ENCODE results near the gene GREB1. TPM values are rescaled to one million over a fixed set of nuclear protein-coding genes. Genes with fewer than 3 reads are reported as not detected.

The GREB1 gene
- total and polyA plus RNA-seq, 12 donors: 2.2 to 26.2 (median 3.7) TPM

GRCh38 chr2:11592671-11593574 lies 59.1 kb downstream of the GREB1 start:
- intact Hi-C loops (cut with DNase I): no loop called here
- 93 to 95% (median 94%) methylated on average over 30 to 53 of the region's 53 CpGs for WGBS, 4 donors
- no peaks in the 10 kb centered on the region for H3K4me1 ChIP-seq (replicated peaks in 1 of 2)
- DNase-seq: no peak
- no peaks in the 10 kb centered on the region for H3K27me3 ChIP-seq
- no peaks in the 10 kb centered on the region for H3K36me3 ChIP-seq (replicated peaks in 1 of 2)
- H3K4me3 ChIP-seq: no peak overlapping the region
- no peak overlapping the region for H3K27ac ChIP-seq
- no peaks in the 10 kb centered on the region for H3K9me3 ChIP-seq (replicated peaks in 1 of 3)
- TF ChIP-seq POLR2A (IDR thresholded peaks at IDR 0.05) (no peak), CTCF (IDR thresholded peaks at IDR 0.05) (no peak)

GRCh38 chr2:11596801-11597200 lies 63.0 kb downstream of the GREB1 start:
- WGBS, 4 donors: 94 to 98% (median 95%) methylated on average over 9 to 10 of the region's 10 CpGs

GRCh38 chr2:11597538-11598225 lies 63.8 kb downstream of the GREB1 start:
- intact Hi-C loops (cut with DNase I): no loop called here
- Histone ChIP-seq H3K4me1 (replicated peaks in 1 of 2) (no peaks in the 10 kb centered on the region), H3K4me3 (no peak overlapping the region), H3K27ac (no peak overlapping the region), H3K27me3 (no peaks in the 10 kb centered on the region), H3K9me3 (replicated peaks in 1 of 3) (no peaks in the 10 kb centered on the region), H3K36me3 (replicated peaks in 1 of 2) (no peaks in the 10 kb centered on the region)
- no peak for DNase-seq
- 93% methylated on average over 10 of the region's 10 CpGs for WGBS, 4 donors
- TF ChIP-seq POLR2A (IDR thresholded peaks at IDR 0.05): no peak
- no peak for TF ChIP-seq CTCF (IDR thresholded peaks at IDR 0.05)

More at GRCh38 chr2:11596801-11597200, 63.0 kb downstream of the GREB1 start:
- Histone ChIP-seq H3K36me3 (replicated peaks in 1 of 2) (no peaks in the 10 kb centered on the region), H3K27me3 (no peaks in the 10 kb centered on the region), H3K27ac (no peak overlapping the region), H3K9me3 (replicated peaks in 1 of 3) (no peaks in the 10 kb centered on the region), H3K4me1 (replicated peaks in 1 of 2) (no peaks in the 10 kb centered on the region), H3K4me3 (no peak overlapping the region)
- DNase-seq: no peak
- TF ChIP-seq CTCF (IDR thresholded peaks at IDR 0.05) (no peak), POLR2A (IDR thresholded peaks at IDR 0.05) (no peak)
- intact Hi-C loops (cut with DNase I): no loop called here

GRCh38 chr2:11598228-11598731 lies 64.4 kb downstream of the GREB1 start:
- Histone ChIP-seq H3K4me3 (no peak overlapping the region), H3K4me1 (replicated peaks in 1 of 2) (no peaks in the 10 kb centered on the region), H3K27me3 (no peaks in the 10 kb centered on the region), H3K9me3 (replicated peaks in 1 of 3) (no peaks in the 10 kb centered on the region), H3K36me3 (replicated peaks in 1 of 2) (no peaks in the 10 kb centered on the region), H3K27ac (no peak overlapping the region)
- TF ChIP-seq CTCF (IDR thresholded peaks at IDR 0.05) (no peak), POLR2A (IDR thresholded peaks at IDR 0.05) (no peak)
- 49 to 60% (median 57%) methylated on average over 7 to 9 of the region's 9 CpGs for WGBS, 4 donors
- intact Hi-C loops (cut with DNase I): no loop called here
- no peak for DNase-seq
